GM19025 (cell line): ENCODE data around the gene BLACAT1.
"Not testable (repeated sequence)": the region's sequence is repeated elsewhere in the genome, so short reads cannot be mapped to it uniquely, and the experiment has no call there.

Source experiments
- ATAC-seq: cut with Tn5 transposase; IDR thresholded peaks from one replicate; pipeline ENCODE4 v1.9.1; 2021; ENCODE audit warnings: mild to moderate bottlenecking, low read depth, moderate library complexity; ENCODE audit not compliant: unreplicated experiment

Gene BLACAT1

DNA sequence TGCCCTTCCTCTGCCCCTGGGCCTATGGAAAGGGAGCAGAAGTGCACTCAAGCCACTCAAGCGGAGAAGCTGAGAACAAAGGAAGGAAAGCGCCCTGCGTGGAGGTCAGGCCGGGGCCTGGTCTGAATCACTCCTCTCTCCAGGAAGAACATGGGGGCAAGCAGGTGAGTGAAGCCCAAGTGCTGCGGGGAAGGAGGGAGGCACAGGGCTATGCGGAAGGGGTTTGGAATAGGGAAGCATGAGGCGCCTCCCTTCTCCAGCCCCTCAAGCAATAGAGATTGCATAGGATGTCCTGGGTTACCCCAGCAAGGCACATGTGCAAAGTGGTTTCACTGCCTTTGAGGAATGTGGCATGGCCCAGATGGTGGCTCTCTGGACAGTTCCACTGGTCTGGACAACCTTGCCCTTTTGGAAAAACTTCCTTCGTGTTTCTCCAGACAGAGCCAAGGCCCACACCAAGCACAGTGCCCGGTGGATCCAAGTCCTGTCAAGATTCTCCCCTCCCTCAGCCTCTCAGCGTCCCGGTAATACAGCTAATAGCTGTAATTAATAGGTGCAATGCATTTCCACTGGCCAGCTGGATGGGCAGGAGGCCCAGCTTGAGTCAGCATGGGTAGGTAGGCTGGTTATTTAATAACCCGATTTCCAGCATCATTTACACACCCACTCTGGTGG is 13.7 kb downstream of the BLACAT1 start:
- no peak for ATAC-seq

DNA sequence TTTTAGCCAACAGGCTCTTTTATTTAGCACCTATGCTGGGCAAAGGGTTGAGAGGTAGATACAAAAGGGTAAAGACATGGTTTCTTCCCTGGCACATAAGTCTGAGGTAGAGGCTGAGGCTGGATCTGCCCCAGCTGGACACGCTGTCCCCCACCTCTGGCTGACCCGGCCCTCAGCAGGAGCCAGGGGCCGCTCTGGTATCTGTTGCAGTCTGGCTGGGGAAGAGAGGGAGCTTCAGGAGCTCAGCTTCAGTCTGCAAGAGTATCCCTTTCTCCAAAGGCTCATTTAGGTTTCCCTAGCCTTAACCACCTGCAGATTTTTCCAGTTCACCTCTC is 14.2 kb downstream of the BLACAT1 start:
- ATAC-seq: no peak

DNA sequence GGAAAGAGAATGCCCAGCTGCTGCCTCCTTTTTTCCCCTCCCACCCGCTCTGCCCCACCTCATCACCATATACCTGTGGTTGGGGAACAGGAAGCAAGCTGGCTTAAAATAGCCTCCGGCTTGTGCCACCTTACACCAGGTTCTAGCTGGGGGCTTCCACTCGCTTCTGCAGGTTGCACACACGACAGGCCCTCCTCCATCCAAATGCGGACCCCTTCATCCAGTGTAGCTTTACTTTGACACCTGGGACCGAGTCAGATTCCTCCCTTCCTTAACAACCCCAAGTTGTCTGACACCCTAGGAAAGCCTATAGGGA is 14.6 kb downstream of the BLACAT1 start:
- no peak for ATAC-seq

DNA sequence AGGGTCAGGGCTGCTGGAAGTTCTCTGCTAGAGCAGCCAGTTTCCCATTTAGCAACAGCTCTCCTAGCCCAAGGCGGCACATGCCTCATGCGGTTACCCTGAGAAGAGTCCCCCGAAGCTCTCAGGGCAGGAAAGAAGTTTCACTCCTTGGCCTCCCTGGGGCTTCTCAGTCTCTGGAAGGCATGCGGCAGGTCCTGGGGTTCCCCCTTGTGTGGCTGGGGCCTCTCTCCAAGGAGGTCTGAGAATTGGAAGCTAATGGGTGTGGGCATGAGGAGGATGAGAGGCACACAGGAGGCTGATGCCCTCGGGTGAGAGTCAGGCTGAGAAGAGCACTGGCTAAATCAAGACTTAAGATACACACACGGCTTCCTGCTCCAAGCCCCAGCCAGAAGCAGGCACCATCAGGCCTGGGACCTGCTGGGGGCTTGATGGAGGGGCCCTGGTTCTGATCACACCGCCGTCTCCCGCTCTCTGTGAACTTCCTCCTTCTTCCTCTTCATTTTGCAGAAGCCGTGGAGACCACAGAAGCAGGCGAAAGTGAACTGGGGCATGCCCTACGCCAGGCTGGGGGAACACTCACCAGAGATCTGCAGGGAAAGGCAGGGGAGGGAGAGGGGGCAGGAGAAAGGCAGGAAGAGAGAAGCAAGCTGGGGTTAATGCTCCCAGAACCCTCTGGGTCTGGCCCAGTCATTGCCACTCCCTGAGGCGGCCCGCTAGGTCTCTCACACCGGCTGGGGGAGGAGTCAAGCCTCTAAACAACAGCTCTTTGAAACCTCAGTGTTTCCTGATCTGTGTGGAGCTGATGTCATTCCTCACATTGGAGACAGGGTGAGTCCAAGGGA is 15.1 kb downstream of the BLACAT1 start:
- peak; percentile 73 for ATAC-seq

DNA sequence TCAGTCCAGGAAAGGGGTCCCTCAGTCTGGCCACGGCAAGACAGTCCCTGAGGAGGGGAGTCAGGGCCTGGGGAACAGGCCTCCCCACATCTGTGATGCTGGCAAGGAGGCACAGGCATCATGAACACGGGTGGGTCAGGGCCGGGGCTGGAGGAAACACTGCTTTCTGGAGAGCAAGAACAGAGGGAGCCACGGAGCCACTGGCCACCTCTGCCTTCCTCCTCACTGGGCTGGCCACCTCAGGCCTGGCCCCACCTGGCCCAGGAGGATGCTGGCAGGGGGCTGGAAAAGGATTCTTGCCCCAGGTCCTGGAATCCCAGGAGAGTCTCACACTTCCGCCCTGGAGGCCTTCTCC is 15.7 kb downstream of the BLACAT1 start:
- no peak for ATAC-seq

DNA sequence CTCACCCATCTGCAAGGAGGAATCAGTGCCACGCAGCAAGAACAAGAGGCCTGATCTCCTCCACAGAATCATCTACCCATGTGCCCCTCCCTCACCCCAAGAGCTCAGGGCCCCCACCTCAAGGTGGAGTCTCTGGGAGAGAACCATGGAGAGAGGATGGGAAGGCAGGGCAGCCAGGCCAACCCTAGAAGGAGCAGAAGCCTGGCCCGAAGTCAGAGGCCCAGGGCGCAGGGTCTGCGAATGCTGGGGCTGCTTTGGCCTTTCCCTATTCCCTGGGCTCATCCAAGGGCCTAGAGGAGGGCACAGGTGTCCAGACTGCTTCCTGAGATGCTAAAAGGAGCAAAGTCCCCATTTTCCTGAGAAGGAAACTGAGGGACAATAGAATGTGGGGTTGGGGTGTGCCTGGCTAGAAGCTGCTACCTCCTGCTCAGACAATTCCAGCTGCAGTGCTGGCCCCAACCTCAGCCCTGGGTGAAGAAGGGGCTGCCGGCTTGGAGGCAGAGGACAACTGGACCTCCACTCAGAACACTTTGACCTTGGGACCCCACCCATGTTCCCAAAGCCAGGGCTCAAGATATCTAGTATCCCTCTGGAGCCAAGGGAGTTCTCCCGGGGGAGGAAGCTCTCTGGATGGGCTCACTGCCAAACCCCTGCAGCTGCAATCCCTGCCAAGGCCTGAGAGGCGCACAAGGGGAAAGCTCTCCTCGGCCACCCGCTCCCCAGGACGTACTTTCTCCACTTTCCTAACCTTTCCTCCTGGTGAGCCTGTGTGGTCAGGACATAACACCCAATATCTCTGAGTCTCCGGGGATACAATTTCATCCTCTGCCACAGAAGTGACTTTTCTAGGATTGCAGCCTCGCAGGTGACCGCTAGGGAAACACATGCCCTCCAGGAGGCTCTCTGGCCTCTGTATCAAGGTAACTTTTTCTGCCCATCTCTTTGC is 17.4 kb downstream of the BLACAT1 start:
- no peak for ATAC-seq

DNA sequence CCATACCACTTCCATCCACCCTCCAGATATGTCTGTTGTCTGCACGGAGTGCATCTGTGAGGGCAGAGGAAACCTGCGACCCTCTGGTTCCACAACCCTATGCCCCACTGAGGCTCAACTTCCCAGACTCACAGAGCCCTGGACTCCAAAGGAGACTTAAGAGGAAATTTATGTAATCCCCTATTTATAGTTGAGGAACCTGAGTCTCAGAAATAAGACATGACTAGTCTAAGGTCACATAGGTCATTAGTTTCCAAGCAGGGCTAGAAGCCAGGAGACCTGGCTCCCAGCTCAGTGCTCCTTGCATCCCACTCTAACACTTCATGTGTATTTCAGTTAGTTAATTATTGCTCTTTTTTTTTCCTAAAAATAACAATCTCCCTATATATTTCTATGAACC is 18.3 kb downstream of the BLACAT1 start:
- no peak for ATAC-seq

DNA sequence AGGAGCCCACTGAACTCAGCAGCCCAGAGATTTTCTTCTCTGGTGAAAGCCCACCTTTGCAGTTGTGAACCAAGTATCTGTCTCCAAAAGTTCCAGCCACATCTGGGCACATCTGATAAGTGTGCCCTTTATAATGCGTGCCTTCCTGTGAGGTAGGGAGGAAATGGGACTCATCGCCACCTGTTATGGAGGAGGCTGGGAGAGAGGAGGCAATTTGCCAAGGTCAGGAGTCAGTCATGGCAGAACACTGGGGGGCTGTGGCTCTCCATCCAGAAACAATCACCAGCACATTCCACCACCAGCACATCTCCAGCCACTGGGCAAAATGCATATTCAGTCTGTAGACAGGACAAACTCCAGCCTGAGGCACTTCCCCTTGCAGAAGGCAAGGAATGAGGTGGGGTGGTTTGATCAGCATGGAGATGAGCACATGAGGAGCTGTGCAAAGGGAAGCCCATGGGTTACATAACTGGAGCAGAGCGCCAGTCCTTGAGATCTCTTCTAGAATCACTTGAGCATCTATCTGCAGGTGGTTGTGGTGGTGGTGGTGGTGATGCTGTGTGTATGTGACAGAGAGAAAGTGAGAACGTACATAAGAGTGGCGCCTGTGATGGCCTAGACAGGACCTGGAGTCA is 19.0 kb downstream of the BLACAT1 start:
- ATAC-seq: no peak

DNA sequence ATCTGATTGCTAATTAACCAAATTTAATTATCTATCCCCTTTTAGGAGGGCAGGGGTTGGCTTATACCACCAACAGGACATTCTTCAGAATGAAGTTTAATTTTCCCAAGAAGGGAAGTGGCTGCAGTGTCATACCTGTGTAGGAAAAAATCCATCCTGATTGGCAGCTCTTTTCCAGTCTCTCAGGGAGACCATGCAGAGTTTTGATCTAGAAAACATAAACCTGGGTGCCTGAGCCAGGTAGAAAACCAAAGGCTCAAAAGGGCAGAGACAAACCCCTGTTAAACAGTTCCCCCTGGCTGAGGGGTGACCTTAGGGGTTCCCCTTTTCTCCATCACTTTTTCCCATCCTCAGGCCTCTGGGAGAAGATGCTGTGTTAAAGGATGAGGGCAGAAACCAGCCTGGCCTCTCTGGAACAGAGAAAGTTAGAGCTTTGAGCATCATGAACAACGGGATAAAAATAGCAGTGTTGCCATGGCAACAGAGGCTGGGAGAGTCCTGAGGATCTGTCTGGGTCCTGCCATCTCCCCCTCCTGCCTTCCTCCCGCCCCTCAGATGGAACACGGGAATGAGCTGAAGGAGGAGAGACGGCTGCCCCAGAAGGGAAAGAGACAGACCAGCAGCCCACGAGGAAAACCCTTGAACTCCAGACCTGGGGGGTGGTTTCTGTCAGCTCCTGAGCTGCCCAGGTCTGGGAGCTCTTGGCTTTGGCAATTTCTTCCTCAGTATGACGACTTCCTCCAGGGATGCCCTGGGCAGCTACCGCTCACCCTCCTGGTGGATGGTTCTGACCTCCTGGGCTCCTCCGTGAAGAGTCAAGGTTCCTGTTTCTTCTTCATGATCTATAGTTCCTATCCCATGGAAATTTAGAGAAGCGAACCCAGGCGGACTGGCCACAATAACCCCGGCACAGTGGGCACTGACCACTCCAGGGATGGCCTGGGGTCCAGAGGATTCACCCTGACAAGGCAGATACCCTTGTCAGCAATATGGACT is 20.0 kb downstream of the BLACAT1 start:
- ATAC-seq: no peak

DNA sequence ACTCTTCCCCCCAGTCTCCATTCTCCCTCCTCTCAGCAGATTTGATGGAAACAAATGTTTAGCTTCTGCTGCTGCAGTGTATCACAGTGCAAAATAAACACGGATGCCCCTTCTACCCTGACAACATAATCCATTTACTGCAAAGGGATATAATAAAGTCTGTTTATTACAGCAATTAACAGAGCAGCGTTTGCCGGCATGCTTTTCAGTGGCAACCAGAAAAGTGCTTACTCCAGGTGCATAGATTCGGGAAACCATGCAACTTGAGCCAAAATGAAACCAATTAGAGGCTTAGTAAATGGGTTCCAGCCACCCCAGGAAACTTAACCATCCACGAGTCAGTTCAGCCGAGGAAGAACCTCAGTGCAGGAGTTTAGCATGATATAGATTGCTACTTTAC is 21.1 kb downstream of the BLACAT1 start:
- ATAC-seq: no peak

DNA sequence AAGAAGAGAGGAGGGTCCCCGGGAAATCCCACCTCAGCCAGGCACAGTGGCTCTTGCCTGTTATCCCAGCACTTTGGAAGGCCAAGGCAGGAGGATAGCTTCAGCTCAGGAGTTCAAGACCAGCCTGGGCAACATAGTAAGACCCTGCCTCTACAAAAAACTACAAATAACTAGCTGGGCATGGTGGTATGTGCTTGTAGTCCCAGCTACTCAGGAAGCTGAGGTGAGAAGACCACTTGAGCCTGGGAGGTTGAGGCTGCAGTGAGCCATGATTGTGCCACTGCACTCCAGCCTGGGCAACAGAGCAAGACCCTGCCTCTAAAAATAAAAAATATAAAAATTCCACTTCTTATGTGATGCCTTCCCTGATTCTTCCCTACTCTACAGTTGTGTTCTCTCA is 23.2 kb downstream of the BLACAT1 start:
- ATAC-seq: not testable (repeated sequence)

DNA sequence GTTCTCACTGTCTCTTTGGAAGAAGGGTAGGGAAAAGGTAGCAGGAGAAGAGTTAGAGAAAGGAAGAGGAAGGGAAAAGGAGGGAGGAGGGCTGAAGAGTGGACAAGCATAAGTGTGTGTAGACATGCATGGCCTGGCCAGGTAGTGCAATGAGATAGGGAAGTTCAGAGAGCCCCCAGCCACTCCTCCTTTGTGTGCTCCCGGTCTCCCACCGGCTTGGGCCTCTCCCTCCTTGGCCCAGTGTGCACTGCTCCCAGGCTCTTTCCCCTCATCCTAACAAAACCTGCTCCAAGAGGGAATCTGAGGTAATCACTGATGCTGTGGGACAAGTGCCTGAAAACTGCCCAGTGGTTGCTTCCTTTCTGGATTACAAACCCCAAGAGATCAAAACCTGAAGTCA is 23.7 kb downstream of the BLACAT1 start:
- no peak for ATAC-seq

DNA sequence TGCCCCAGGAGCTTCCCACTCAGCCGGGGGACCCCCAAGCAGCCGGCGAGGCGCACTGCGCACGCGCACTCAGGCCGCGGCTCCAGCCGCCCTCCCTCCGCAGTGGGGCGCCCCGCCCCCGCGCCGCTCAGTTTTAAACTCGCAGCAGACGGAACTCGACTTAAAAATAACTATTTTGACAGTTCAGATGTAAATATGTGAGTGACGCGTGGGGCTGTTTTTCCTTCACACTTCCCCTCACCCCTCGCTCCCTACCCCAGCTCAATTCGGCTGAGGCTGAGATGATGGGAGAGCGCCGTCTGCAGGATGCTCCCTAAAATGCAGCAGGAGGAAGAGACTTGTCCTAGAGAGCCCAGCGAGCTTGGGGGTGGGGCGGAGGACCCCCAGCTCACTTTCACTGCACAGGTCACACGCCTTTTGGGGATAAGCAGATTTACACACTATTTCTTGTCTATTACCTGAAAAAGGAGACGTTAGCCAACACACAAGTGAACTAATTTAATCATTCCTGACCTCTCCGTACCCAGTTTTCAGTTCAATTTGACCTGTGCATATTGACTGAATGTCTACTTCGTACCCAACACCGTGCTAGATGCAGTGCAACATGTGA is 25.0 kb downstream of the BLACAT1 start:
- ATAC-seq: no peak

DNA sequence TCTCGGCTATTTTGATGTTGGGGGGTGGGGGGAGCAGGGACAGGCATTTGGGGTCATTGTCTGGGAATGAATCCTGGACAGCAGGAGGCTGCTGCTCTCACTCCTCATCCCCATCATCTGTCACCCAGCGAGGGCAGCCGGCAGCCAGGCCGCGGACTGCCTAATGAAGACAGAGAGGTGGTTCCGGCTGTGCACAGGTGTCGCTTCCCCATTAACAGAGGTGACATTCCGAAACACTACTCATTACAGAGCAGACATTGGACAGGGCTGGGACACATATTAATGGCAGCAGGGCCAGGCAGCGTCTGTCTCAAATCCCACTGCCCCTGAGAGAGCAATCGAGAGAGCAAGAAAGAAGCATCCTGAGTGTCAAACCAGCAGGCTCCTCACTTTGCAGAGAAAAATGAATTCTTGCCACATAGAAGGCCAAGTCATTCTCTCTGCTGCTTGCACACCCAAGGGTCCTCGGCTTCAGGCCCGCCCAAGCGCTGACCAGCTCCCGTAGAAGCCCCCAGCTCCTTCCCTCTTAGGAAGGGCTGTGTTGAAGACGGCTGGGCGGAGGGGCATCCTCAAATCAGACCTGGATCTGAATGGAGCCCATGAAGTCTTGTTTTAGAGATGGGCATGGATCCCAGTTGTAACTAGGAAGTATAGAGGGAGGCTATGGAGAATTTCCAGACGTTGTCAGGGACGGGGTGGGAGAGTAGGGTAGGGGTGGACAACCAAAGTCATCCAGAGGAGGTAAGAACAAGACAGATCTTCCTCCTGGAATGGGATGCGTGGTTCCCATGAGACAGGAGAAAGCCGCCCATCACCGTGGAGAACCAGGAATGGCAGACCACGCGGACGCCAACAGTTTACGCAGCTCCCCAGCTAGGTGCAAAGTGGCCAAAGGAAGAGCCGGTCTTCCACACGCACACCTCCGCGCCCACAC is 25.8 kb downstream of the BLACAT1 start:
- ATAC-seq: no peak

DNA sequence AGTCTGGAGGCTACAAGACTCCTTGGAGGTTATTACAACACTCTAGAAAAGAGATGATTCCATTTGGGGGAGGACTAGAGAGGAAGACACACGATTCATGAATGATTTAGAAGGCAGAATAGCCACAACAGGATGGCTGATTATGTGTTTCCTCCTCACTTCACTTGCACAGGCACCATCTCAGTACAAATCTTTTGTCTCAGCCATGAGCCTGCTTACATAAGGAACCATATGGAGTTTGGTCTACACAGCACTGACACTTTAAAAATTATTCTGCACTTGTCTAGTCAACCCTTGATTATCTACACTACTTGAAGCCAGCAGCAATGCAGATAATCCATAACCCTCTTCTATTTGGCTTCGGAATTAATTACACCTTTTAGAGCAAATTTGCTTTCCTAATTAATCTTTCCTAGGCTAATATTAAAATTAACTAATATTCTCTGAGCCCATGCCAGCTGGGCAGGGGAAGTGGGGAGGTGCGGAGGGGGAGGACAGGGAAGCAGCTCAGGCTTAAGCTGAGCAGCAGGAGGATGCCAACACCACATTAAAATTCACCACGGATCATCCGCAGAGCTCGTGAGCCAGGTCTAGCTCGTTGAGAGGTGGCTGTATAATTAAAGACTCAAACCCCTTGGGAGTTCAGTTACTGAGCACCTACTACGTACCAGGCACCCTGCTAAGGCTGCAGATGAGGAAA is 30.8 kb downstream of the BLACAT1 start:
- no peak for ATAC-seq

DNA sequence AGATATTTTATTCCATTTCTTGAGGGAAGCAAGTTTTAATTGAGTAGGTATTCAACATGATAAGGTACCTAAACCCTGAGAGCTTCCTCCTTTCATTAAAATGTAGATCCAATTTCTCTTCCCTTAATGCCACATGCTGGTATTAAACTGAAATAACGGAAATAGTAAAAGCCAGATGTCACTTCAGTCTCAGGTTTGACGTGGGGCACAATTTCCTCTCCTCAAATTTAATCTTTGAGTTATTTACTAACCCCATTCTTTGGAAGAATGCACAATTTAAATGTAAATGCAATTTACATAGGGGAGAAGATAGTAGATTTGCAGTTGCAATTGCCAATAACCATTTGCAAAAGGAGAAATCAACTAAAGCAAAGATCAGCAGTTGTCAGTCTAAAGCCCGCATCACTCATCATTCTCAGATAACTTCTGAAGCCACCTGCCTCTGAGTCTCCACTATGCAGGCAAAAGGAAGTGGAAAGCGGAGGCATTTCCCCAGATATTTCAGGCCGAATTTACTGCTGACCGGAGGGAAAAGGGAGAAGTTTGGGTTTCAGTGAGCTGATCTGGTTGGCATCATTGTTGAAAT is 31.9 kb downstream of the BLACAT1 start:
- ATAC-seq: no peak

DNA sequence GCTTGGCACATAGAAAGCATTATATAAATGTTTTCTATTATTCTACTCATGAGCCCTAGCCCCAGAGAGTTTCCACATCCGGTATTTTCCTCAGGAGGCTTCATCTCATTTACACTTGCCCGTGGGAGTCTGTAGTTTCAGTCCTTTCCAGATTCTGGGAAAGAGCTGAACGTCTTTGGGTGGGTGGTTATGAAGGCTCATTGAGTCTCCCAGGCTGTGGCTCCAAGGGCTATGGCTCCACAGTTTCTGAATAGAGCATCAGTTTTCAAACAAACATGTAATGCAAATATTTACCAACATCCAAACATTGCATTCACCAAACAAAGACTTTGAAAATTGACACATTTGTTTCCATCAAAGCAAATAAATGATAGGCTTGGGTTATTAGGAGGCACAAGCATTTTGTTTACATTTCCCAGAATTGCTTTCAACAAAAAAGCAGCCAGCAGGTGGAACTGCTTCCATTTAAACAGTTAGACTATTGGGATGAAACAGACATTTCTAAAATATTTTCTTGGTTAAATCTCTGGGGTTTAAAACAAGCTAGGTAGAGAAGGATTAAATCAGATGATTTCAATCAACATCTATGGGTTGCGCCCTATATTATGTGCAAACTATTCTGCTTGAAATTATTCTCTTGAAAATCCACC is 32.7 kb downstream of the BLACAT1 start:
- ATAC-seq: no peak
